NOMO-1 treated with DMSO at 0.1 percent for 48 hours (cell line): Measurements from ENCODE around the gene SEMA6D.
"Not testable (repeated sequence)": the region's sequence is repeated elsewhere in the genome, so short reads cannot be mapped to it uniquely, and the experiment has no call there.

Experiments
- DNase-seq: peaks from one replicate; lab custom pipeline; 2025; ENCODE audit not compliant: unreplicated experiment; lab: John Stamatoyannopoulos, UW

The SEMA6D gene

GRCh38 chr15:47715856-47716445, 1.4 kb upstream of the SEMA6D start:
- DNase-seq, result no peak

- no peak for DNase-seq
Observed at GRCh38 chr15:47716516-47716915, 789 bp upstream of the SEMA6D start.

GRCh38 chr15:47718497-47719437, 1.5 kb downstream of the SEMA6D start:
- no peak for DNase-seq

GRCh38 chr15:47719730-47720129, 2.4 kb downstream of the SEMA6D start:
- DNase-seq, result no peak

GRCh38 chr15:47720555-47720954, 3.2 kb downstream of the SEMA6D start:
- DNase-seq, result peak; percentile 35

GRCh38 chr15:47721676-47722075, 4.4 kb downstream of the SEMA6D start:
- no peak for DNase-seq

GRCh38 chr15:47724346-47724745, 7.0 kb downstream of the SEMA6D start:
- DNase-seq, result no peak

GRCh38 chr15:47725051-47725450, 7.7 kb downstream of the SEMA6D start:
- no peak for DNase-seq

- DNase-seq, result no peak
Observed at GRCh38 chr15:47725906-47726305, 8.6 kb downstream of the SEMA6D start.

- no peak for DNase-seq
Observed at GRCh38 chr15:47726399-47726823, 9.1 kb downstream of the SEMA6D start.

GRCh38 chr15:47727137-47727536, 9.8 kb downstream of the SEMA6D start:
- DNase-seq, result no peak

GRCh38 chr15:47727676-47728075, 10.4 kb downstream of the SEMA6D start:
- no peak for DNase-seq

- DNase-seq, result no peak
Observed at GRCh38 chr15:47728426-47728825, 11.1 kb downstream of the SEMA6D start.

- DNase-seq, result no peak
Observed at GRCh38 chr15:47728886-47729285, 11.6 kb downstream of the SEMA6D start.

GRCh38 chr15:47731230-47731629, 13.9 kb downstream of the SEMA6D start:
- no peak for DNase-seq

- DNase-seq, result no peak
Observed at GRCh38 chr15:47732248-47732647, 14.9 kb downstream of the SEMA6D start.

GRCh38 chr15:47733085-47733484, 15.8 kb downstream of the SEMA6D start:
- DNase-seq, result no peak

- no peak for DNase-seq
Observed at GRCh38 chr15:47736143-47736786, 19.0 kb downstream of the SEMA6D start.

- no peak for DNase-seq
Observed at GRCh38 chr15:47737477-47737876, 20.2 kb downstream of the SEMA6D start.

GRCh38 chr15:47738144-47738825, 21.0 kb downstream of the SEMA6D start:
- DNase-seq, result not testable (repeated sequence)

- DNase-seq, result peak; percentile 68
Observed at GRCh38 chr15:47741082-47741481, 23.8 kb downstream of the SEMA6D start.
